Eye (tissue), 1 donor: ENCODE data around the gene DIO1.

Experiments
- DNase-seq: peaks from one replicate; pipeline ENCODE4 v3.0.0-alpha.2; 2015

DIO1 gene

DNA sequence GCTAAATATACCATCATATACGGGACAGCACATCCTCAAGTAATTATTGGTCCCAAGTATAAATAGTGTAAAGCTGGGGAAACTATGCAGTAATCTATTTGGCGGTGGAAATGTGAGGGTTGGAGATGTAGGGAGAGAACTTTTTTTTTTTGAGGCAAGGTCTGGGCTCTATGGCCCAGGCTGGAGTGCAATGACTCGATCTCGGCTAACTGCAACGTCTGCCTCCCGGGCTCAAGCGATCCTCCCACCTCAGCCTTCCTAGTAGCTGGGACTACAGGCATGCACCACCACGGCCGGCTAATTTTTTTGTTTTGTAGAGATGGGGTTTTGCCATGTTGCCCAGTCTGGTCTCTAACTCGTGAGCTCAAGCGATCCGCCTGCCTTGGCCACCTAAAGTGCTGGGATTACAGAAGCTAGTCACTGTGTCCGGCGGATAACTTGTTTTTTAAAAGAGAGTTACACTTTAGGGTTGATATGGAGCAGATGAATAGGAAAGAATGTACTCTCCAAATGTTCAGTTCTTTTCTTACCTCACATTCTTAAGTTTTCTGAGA is 49.6 kb downstream of the DIO1 start:
- DNase-seq = no peak

DNA sequence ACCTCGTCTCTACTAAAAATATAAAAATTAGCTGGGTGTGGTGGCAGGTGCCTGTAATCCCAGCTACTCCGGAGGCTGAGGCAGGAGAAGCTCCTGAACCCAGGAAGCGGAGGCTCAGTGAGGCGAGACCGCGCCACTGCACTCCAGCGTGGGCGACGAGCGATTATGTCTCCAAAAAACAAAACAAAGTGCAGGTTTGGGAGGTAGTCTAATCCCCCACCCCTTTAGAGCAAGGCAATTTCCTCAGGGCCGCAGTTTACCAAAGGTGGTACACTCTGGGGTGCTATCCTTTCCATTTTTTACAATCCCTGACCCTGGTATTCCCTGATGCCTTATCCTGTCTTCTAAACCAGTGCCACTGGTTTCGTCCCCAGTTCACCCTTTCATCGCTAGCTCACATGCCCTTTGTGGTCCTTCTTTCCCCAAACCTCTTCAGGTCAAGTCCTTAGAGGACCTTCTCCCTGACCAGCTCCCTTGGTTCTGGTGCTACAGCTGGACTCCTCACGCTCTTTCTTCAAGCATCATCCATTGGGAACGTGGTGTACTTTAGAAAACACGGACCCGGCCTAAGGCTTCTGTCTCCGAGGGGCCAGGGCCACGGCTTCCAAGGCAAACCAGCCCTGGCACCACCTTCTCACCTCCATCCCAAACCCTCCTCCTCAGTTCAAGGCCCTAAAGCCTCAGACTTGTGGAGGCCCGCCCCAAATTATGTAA is 50.6 kb downstream of the DIO1 start:
- no peak for DNase-seq

DNA sequence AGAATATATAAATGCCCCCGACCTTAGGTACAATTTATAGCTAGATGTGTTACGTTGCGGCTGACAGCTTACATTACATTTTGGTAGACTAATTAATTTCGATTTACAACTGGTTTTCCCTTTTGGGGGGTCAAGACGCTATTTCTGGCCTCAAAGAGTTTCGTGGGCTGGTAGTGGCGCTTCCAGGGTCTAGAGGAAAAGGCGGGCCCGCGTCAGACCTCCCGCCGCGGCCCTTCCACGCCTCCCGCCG is 51.1 kb downstream of the DIO1 start:
- DNase-seq = no peak

DNA sequence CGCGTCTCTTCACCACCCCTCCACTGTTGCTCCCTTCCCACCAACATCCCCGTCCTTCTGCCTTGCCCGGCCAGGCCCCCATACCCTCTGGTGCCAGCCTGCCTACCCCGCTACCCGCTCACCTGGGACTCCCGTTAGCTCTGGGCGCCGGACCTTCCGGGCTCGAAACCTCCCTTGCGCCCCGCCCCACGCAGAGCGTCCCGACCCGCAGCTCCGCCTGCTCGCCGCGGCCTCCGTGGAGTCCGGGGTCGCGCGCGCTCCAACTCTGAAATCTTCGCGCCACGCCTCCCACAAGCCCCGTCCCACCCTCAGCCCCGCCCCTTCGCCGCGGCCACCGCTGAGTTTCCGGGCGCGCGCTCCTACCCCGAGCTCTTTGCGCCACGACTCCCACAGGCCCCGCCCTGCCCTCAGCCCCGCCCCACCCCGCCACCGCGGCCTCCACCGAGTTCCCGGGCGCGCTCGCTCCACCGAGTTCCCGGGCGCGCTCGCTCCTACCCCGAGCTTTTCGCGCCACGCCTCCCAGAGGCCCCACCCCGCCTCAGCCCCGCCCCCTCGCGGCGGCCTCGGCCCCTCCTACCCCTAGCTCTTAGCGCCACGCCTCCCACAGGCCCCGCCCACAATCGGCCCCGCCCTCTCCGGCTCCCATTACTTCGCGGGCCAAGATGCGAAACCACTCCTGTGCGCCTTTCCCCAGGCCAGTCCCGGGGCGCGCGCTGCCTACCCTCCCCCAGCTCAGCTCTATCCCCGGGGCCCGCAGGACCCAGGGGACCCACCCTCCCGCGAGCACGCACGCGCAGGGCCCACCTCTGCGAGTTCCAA is 51.7 kb downstream of the DIO1 start, which contains the start of gene IFT25:
Gene IFT25, minus strand, starts transcription at position 267 of the 819 bp plus-strand sequence. CDS start 5,617 bp downstream, outside the sequence.
- DNase-seq = peak; percentile 98

DNA sequence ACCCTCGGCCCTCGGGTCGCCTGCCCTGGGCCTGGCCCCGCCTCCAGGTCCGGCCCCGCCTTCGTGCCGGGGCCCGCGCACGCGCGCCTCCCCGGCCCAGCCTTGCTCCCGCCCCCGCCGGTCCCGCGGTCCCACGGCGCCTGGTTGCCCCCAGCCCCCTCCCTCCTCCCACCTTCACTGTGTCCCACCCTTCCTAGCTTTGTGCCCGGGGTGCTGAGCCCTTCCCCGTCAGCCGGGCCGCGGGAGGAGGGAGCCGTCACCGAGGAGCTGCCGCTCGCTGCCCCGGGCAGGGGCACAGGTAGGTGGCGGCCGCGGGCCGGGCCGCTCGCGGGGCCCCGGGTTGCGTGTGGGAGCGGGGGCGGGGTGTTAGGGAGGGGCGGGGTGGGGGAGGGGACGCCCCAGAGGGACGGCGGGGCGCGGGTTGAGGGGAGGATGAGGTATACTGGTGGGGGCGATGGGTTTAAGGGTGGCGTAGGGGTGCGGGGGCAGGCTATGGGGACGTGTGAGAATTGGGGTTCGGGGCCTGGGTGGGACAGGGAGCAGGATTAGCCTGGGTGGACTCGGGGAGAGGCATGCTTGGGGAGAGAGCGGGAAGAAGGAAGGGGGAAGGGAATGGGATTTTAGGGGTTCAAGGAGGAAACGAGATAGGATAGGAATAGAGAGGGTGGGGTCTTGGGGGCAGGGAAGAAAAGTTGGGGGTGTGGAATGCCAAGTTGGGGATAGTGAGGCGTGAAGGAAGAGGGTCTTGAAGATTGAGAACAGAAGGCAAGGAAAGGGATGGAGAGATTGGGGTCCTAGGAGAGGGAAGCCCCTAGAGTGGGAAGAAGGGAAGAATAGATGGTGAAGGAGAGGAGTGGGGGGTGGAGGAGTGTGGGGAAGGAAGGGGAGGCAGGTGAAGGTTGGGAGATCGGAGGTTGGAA is 52.5 kb downstream of the DIO1 start, which contains the start of gene LRRC42:
Gene LRRC42, plus strand, starts transcription at position 99 of the 920 bp plus-strand sequence. CDS start 5,650 bp downstream, outside the sequence.
- DNase-seq = no peak

DNA sequence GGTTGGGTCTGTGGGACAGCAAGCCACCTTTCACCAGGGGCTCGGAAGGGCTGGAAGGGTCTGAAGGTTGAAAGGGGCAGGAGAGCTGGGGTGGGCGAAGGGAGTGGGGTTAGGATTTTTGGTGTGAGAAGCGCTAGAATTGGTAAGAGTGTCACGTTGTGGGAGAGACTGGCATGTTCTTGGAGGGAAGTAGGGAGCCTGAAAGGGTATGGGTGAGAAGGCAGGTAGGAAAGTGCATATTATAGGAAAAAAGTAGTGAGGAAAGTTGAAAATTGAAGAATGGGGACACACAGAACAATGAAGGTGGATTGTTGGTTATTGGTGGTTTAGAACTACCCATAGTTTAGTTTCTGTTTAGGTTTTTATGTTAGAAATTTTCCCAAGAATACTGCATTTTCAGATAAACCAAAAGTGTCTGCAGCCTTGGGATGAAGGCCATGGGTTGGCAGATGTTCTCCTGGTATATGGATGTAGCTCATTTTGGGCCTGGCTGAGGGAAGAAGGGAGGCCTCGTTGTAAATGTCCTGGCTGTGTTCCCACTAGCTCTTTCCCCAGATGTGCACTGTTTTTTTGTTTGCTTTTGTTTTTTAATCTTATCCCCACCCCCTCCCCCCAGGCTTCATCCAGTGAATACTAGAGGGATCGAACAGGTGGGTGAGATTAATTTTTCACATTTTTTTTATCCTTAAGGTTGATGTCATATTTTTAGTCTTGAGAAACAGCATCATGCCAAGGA is 53.4 kb downstream of the DIO1 start:
- DNase-seq = no peak

DNA sequence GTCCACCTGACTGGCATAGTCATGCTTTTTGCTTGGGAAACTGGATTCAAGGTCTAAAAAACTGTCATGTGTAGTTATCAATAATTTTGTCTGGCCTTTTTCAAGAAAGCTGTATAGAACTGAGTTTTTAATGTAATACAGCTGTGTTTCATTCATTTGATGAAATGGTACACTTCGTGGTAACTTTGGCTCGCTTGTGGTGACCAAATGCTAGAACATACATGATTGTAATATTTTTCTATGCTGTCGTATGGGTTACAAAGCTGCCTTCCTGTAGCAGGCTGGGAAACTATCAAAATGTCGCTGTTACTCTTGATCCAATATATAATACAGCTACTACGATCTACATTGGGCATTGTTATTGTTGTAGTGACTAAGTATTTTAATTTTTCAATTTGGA is 54.3 kb downstream of the DIO1 start:
- DNase-seq = no peak

DNA sequence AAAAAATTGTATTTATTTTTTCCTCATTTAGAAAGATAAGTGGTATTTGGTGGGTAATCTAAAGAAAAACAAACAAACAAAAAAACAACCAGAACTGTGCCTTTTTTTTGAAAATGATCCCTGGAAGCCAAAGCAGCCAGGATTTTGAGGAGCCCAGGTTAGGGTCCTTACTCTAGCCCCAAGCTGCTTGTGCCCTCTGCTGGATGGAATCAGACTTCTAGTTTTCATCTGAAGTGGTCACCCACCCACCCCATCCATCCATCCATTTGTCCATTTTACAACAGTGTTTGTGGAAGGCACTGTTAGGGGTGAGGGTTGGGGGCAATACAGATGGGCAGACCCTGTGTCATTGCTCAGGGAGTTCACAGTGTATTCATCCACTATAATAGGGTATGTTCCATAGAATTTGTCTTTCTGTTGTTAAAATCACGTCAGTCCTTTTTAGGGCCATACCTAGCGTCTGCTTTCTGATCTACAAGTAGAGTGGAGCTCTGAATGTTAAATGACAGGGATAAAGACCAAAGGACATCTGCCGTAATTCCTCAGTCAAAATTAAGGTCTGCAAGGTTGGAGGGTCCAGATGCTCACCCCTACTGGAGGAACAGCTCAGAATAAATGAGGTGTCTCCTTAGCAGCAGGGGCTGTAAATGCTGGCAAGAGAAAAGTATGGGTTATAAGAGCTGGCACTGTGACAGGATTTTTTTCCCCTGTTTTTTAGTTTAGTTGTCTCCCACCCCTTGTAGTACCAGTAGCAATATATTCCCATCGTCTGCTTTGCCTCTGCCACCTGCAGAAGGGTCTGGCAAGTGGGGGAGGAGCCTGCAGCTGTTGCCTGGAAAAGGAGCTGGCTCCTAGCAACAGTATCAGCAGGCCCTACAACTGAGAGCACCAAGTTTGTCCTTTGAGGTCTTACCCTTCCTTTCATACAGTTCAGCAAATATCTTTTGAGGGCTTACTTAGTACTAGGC is 55.3 kb downstream of the DIO1 start:
- peak; percentile 76 for DNase-seq

DNA sequence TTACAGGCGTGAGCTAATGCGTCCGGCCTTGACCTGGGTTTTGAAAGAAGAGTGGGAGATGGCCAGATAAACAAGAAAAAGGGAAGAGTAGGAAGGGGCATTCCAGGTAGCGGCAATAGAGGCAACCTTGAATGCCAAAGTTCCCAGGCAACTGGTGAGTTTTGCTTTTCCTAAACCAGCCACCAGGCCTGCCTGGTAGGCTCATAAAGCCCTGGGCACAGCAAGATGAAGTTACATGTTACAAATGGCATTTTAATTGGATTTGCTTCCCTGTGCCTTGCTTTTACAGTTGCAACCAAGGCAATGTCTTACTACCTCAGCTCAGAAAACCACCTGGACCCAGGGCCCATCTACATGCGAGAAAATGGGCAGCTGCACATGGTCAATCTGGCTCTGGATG is 57.7 kb downstream of the DIO1 start:
- no peak for DNase-seq

DNA sequence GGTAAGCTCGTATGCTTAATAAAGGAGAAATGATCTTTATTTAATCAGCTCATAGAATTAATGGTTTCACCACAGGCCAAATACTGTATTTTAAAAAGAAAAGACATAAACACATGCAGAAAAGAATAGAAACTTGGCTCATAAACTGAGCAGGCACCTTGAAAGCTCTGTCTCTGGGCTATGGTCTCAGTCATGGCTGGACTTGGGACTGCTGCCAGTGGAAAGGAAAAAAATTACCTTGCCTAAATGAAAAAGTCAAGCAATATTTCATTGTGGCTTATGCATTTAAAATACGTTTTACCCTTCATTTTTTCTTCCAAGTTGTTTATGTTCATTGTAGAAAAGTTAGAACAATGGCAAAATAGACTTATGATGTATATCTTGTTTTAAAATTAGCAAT is 60.1 kb downstream of the DIO1 start:
- no peak for DNase-seq

DNA sequence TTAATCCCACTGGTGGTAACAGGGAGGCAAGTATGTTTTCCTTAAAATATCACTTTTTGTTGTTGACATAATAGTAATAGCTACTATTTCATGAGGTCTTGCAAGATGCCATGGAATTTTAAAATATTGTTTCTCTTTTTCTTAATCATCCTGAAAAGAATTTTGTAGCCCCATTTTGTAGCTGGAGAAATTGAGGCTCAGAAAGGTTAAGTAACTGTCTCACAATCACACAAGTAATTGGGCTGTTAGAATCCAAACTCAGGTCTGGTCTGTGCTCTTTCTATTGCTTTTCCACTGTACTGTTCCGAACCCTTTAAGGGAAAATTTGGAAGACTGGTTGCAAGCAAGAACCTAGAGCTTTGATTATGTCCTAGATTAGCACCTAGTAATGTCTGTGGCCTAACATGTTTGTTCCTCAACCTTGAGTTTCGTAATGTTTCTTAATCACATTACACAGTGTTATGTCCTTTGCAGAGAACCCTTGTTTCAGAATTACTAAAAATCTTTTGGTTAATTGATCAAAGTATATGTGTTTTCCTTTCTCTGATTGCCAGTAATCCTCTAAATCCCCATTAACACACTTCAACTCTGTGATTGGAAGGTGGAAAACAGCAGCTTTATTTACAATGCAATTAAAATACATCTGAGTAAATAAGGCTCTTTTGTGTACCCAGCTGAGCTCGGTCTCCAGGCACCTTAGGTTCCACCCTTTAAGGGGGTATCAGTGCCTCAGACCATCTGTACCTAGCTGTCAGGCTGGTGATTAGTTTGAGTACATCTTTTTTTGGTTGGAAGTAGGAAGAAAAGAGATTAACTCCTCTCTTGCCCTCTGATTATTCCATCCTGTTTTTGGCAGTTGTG is 62.6 kb downstream of the DIO1 start:
- no peak for DNase-seq

DNA sequence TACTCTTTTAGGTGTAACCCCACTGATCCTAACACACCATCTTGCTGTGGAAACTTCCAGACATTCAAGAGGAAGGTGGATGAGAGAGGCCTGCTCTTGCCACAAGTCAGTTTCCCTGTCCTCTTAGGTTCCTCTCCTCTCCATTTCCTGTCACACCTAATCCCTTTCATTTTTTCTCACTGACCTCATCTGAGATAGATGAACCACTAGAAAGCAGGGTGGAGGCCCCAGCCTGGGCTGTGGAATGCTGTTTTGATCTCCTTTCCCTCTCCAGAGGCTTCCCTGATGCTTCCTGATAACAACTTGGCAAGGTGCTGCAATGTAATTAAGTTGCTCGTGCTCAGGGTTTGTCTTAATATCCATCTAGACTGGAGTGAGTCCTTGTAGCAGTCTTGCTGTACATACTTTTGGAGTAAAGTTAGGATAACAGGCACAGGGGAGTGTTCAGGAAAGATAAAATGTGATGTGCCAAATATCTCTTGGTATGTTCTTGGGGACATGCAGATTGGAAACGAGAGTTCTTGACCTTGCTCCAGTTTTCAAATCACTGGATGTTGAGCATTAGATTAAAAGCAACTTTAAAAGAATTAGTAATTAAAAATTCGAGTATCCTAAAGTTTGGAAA is 63.3 kb downstream of the DIO1 start:
- DNase-seq = no peak

DNA sequence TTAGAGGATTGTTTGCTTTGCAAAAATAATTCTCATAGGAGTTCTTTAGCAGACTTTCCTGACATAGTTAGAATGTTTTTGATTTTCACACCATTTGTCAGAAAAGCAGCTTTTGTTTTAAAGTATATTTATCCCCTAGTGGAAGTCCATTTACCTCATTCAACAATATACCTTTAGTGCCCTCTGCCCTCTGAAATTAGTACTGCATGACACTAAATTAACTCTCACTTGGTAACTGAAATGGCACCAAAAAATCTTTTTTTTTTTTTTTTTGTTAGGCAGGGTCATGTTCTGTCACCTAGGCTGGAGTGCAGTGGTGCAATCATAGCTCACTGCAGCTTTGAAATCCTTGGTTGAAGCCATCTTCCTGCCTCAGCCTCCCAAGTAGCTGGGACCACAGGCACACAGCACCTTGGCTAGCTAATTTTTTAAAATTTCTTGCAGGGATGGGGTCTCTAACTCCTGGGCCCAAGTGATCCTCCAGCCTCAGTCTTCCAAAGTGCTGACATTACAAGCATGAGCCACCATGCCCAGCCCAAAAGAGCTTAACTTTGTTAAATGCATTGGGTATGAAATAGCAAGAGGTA is 65.8 kb downstream of the DIO1 start:
- no peak for DNase-seq
